K562 (cell line): ENCODE measurements around the gene KRTAP5-5. TPM values are rescaled to one million over a fixed set of nuclear protein-coding genes. Genes with fewer than 3 reads are reported as not detected.
"Not testable (repeated sequence)": the region's sequence is repeated elsewhere in the genome, so short reads cannot be mapped to it uniquely, and the experiment has no call there.

Source experiments
- ATAC-seq: fragments of 200-7000 bp; cut with Tn5 transposase; 3 replicates; pipeline ENCODE4 v1.9.1; 2020; ENCODE audit warnings: moderate library complexity
- BruUV-seq: library from RNA; stranded (reverse); fragments of 400-500 nt; replicated peaks from 2 replicates; lab custom pipeline; 2021; lab: Mats Ljungman, UMichigan
- CTCF ChIA-PET: fragments of 300-600 bp; formaldehyde crosslinking; extraction: SDS; loops from one replicate; lab custom pipeline; 2021; ENCODE audit warnings: low intra/inter-chr PET ratio; lab: Yijun Ruan, JAX
- POLR2A ChIA-PET: fragments of 300-600, 350-650 bp; sonication (Branson Sonifier 250); formaldehyde crosslinking; extraction: SDS; loops from one replicate; lab custom pipeline; 2021; ENCODE audit warnings: antibody characterized with exemption, inconsistent platforms; lab: Yijun Ruan, JAX
- DNase-seq, 4 experiments: peaks; one replicate each; pipeline versions ENCODE4 v3.0.0 to v3.0.0-alpha.2; 2011 to 2018; ENCODE audit warnings: low spot score in 3 of 4, mixed read lengths in 3 of 4; ENCODE audit errors: extremely low read depth in 1 of 4
- FAIRE-seq: peaks from 2 replicates; lab custom pipeline; 2011; peaks lifted over from hg19 to GRCh38; lab: Jason Lieb, UNC
- H2AFZ ChIP-seq: 2 replicates; pipeline ENCODE4 v1.6.0; 2011; ENCODE audit warnings: low read depth, low read length, control low read depth, inconsistent platforms
- H3K27ac ChIP-seq: fragments of 200-600 bp; 3 replicates; pipeline ENCODE4 v1.8.0; 2011; ENCODE audit warnings: low read depth, mild to moderate bottlenecking, control low read depth, inconsistent platforms, low read length, moderate library complexity, mixed read lengths; ENCODE audit errors: extremely low read depth
- H3K27me3 ChIP-seq, 2 experiments: fragments of 300-600 bp in 1 of 2; 2 replicates in 1 of 2; 3 replicates in 1 of 2; pipeline versions ENCODE4 v1.6.0 to v1.8.0; 2011; ENCODE audit warnings: inconsistent platforms in 2 of 2, low read length in 2 of 2, mild to moderate bottlenecking in 1 of 2, mixed read lengths in 1 of 2, moderate library complexity in 1 of 2; ENCODE audit not compliant: control insufficient read depth in 2 of 2, insufficient read depth in 2 of 2
- H3K36me3 ChIP-seq: fragments of 300-600 bp; 3 replicates; pipeline ENCODE4 v1.8.0; 2011; ENCODE audit warnings: mild to moderate bottlenecking, low read length, inconsistent platforms; ENCODE audit not compliant: control insufficient read depth, insufficient read depth
- H3K4me1 ChIP-seq, 2 experiments: fragments of 200-600 bp in 1 of 2; replicated peaks in 1 of 2; 2 replicates in 1 of 2; 3 replicates in 1 of 2; pipeline versions ENCODE4 v1.5.1 to v1.8.0; 2011; ENCODE audit warnings: inconsistent platforms in 2 of 2, low read length in 2 of 2, mild to moderate bottlenecking in 1 of 2, mixed read lengths in 1 of 2, moderate library complexity in 1 of 2; ENCODE audit not compliant: control insufficient read depth in 2 of 2, insufficient read depth in 2 of 2
- H3K4me2 ChIP-seq: 2 replicates; pipeline ENCODE4 v1.6.1; 2011; ENCODE audit warnings: low read length, control low read depth, inconsistent platforms, mixed read lengths; ENCODE audit not compliant: insufficient read depth
- H3K4me3 ChIP-seq: fragments of 200-600 bp; sonication (generic), shearing (Covaris generic); 2 replicates; pipeline ENCODE4 v1.5.1; 2016; ENCODE audit warnings: control low read depth, inconsistent platforms
- H3K79me2 ChIP-seq: fragments of 200-600 bp; 3 replicates; pipeline ENCODE4 v1.8.0; 2011; ENCODE audit warnings: low read length, inconsistent platforms; ENCODE audit not compliant: control insufficient read depth, insufficient read depth
- H3K9ac ChIP-seq, 2 experiments: 2 replicates each; pipeline versions ENCODE4 v1.6.0 to v1.6.1; 2011; ENCODE audit warnings: low read depth in 2 of 2, low read length in 2 of 2, control low read depth in 1 of 2, inconsistent platforms in 1 of 2, mild to moderate bottlenecking in 1 of 2, mixed read lengths in 1 of 2; ENCODE audit not compliant: insufficient read depth in 1 of 2
- H3K9me1 ChIP-seq: one replicate; pipeline ENCODE4 v1.6.0; 2011; ENCODE audit warnings: inconsistent platforms, mild to moderate bottlenecking, low read length, moderate library complexity; ENCODE audit not compliant: control insufficient read depth, insufficient read depth
- H3K9me3 ChIP-seq: replicated peaks from 2 replicates; pipeline ENCODE4 v1.5.1; 2011; ENCODE audit warnings: low read depth, low read length, inconsistent platforms; ENCODE audit not compliant: control insufficient read depth, insufficient read depth
- H4K20me1 ChIP-seq: replicated peaks from 2 replicates; pipeline ENCODE4 v1.6.1; 2011; ENCODE audit warnings: low read length, inconsistent platforms, mixed read lengths; ENCODE audit not compliant: control insufficient read depth, insufficient read depth
- ETS2 ChIP-seq: IDR thresholded peaks from 2 replicates; pipeline ENCODE4 v1.6.1; 2016; ENCODE audit warnings: borderline replicate concordance, missing genetic modification characterization, mild to moderate bottlenecking, moderate library complexity, missing compliant biosample characterization; ENCODE audit not compliant: poor library complexity, severe bottlenecking
- WGBS: fragments of 100-300 bp; shearing (Covaris generic); methylation state at CpG from one replicate; pipeline ENCODE4 v1.1.6; 2016; ENCODE audit warnings: low coverage, mixed read lengths; ENCODE audit not compliant: insufficient coverage; ENCODE audit errors: missing lambda C conversion rate; 5-methylcytosine and 5-hydroxymethylcytosine counted together
- in situ Hi-C: fragments of 300-500 bp; cut with MboI; formaldehyde crosslinking; loops from 4 replicates; pipeline ENCODE4 v1.15.0; 2018; ENCODE audit warnings: inconsistent platforms, mixed read lengths
- intact Hi-C: fragments of 100-400 bp; cut with micrococcal nuclease; formaldehyde crosslinking; loops from 2 replicates; pipeline ENCODE4 v1.14.2; 2022
- polyA plus RNA-seq, 8 experiments: library from polyadenylated mRNA; depleted of rRNA in 4 of 8; stranded (reverse) in 5 of 8; unstranded in 3 of 8; fragments of >200 nt; fragmentation: Nextera tagmentation in 2 of 8; fragmentation: Illumina TruSeq in 1 of 8; extraction: Ambion mirVana in 2 of 8; extraction: Trizol in 1 of 8; gene quantifications; 2 replicates each; pipeline versions ENCODE4 v1.2.1 to v1.2.3, GENCODE V29; 2011 to 2014; ENCODE audit warnings: inconsistent platforms in 1 of 8, missing spikeins in 1 of 8
- total RNA-seq, 7 experiments: library from RNA; depleted of rRNA in 6 of 7; stranded (reverse); fragments of >200 nt in 6 of 7; fragmentation: Illumina TruSeq in 2 of 7; extraction: Trizol in 2 of 7; gene quantifications; 2 replicates each; pipeline versions ENCODE4 v1.2.1 to v1.2.3, GENCODE V29; 2011 to 2021; ENCODE audit warnings: low replicate concordance in 1 of 7
- TF ChIP-seq, protein P1 (sequence below): fragments of 450-650 bp; IDR thresholded peaks from 2 replicates; pipeline ENCODE4 v1.6.1; 2016
- TF ChIP-seq, protein P2 (sequence below): fragments of 450-650 bp; IDR thresholded peaks from 2 replicates; pipeline ENCODE4 v1.6.1; 2016; ENCODE audit warnings: missing biosample characterization, missing genetic modification characterization

KRTAP5-5 gene
- total and polyA plus RNA-seq, 9 of the 15 experiments (the other 6 are each of a cell fraction or from before 2014, with no cell fraction given), result not detected

DNA sequence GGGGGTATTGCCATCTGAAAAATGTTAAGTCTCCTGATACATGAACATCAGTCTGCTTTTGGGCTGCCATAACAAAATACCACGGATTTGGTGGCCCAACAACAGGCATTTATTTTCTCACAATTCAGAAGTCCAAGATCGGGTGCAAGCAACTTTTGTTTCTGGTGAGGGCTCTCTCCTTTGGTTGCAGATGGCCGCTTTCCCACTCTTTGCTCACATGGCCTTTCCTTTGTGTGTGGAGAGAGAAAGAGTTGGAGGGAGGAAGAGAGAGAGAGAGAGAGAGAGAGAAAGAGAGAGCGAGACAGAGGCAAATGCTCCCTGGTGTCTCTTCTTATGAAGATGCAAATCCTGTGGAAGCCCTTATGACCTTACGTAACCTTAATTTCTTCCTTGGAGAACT lies 28.9 kb upstream of the KRTAP5-5 start:
- Histone ChIP-seq H4K20me1 (peaks cover 4% of the 10 kb centered on the region; the same call in 1 of the 2 replicates), H3K9me3 (no peaks in the 10 kb centered on the region), H3K27ac (no peak overlapping the region), H2AFZ (no peak overlapping the region), H3K79me2 (no peaks in the 10 kb centered on the region), H3K4me3 (no peak overlapping the region), H3K4me2 (no peak overlapping the region), H3K4me1 (no peaks in the 10 kb centered on the region), H3K36me3 (no peaks in the 10 kb centered on the region), H3K9ac (no peak overlapping the region), H3K9me1 (no peaks in the 10 kb centered on the region), H3K27me3 (peaks cover 7 to 39% of the 10 kb centered on the region in 2 experiments; a peak in 3 of 5 replicates)
- BruUV-seq, result no TSS peak
- intact Hi-C loops, result no loop called here
- DNase-seq (no peak), ATAC-seq (no peak), FAIRE-seq (no peak)
- POLR2A ChIA-PET, result no interaction called here
- in situ Hi-C loops, result no loop called here
- CTCF ChIA-PET, result no interaction called here
- no peak for TF ChIP-seq ETS2 (tag)
- TF ChIP-seq, protein P1, sequence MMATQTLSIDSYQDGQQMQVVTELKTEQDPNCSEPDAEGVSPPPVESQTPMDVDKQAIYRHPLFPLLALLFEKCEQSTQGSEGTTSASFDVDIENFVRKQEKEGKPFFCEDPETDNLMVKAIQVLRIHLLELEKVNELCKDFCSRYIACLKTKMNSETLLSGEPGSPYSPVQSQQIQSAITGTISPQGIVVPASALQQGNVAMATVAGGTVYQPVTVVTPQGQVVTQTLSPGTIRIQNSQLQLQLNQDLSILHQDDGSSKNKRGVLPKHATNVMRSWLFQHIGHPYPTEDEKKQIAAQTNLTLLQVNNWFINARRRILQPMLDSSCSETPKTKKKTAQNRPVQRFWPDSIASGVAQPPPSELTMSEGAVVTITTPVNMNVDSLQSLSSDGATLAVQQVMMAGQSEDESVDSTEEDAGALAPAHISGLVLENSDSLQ, result no peak
- TF ChIP-seq, protein P2, sequence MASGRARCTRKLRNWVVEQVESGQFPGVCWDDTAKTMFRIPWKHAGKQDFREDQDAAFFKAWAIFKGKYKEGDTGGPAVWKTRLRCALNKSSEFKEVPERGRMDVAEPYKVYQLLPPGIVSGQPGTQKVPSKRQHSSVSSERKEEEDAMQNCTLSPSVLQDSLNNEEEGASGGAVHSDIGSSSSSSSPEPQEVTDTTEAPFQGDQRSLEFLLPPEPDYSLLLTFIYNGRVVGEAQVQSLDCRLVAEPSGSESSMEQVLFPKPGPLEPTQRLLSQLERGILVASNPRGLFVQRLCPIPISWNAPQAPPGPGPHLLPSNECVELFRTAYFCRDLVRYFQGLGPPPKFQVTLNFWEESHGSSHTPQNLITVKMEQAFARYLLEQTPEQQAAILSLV (tag), result no peak
- WGBS, result 8% methylated on average over 5 of the region's 5 CpGs

DNA sequence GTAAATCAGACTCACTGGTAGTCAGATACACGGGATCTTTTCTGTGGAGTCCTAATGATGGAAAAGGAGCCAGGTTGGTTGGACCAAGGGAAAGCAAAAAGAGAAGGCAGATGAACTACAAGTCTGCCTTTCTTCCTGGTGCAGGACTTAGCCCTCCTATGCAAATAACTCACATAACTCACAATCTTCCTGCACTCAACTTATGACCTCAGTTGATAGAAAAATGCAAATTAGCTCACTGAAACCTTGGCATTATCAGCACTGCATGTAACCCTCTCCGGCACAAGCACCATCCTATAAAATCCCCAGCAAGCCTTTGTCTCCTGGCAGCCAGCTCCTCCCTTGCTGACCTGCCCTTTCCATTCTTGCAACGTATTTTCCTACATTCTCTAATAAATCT lies 27.9 kb upstream of the KRTAP5-5 start:
- in situ Hi-C loops, ATAC-seq, H2AFZ ChIP-seq, H3K9ac ChIP-seq, H3K27ac ChIP-seq, H4K20me1 ChIP-seq, BruUV-seq, H3K4me3 ChIP-seq, intact Hi-C loops, H3K9me1 ChIP-seq, DNase-seq, H3K4me2 ChIP-seq, H3K4me1 ChIP-seq, POLR2A ChIA-PET, CTCF ChIA-PET, H3K36me3 ChIP-seq, H3K9me3 ChIP-seq, H3K79me2 ChIP-seq: not testable (repeated sequence)
- WGBS, result 0% methylated on average over 2 of the region's 3 CpGs
- peaks cover 12 to 38% of the 10 kb centered on the region in 2 experiments for H3K27me3 ChIP-seq
- FAIRE-seq, result peak; percentile 23
